ENCODE results near the gene PNKP.

The PNKP gene

DNA sequence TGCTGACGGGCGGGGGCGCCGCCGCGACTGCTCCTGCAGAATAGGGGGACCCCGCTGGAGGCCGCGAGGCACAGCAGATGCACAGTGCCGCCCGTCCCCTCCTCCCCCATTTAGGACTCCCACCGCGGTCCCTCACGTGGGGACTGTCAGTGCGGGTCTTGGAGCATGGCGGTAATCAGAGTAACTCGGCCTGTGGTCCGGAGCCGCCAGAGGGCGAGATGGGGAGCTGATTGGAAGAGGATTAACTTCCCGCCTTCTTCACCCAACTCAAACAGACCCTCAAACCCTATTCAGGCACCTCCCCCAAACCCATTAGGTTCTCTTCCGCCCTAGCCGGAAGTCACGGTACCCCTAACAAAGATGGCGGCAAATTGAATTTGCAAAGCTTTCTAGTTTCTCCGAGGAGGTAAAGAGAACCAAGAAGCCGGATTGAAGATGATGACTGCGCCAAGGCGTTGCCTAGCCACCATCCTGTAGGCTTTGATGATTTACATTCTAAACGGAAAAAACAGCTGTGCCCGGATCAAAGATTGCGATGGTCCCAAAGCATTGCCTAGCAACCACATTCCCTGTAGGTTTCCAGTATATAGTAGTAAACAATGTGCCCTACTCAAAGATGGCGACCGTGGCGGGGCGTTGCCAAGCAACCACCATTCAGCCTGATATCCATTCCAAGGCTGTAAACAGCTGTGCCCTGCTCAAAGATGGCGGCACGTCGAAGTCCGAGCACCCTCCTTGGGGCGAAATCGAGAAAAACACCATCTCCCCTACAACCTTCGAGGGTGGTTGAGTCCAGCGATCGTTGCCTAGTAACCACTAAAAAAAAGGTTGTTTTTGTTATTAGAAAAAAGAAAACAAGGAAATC lies 54.1 kb downstream of the PNKP start, which contains the start of gene FUZ:
FUZ (minus strand) TSS at position 296 of the 865 bp plus-strand sequence; CDS start at position 110, 186 bp downstream.
- peak; percentile 96 for DNase-seq

DNA sequence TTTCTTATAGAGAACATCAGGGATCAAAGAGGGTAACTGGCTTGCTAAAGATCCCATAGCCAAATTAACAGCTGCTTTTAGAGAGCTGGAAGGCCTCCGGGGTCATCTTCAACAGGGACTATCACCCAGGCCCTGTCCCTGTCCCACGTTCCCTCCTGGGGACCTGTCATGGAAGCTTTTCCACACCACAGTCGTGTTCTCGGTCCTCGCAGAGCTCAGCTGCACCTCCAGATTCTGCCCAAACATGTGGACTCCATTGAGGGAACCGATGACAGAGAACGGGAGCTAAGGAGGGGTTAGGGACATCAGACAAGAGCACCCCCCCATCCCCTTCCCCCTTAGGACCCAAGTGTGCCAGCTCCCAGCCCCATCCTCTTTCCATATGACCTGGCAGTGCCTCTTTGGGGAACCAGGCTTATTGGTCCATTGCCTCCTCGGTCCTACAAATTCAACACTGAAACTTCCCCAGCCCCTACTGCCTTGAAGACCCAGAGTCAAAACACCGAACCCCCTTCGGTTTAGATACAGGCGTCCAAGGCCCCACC lies 54.9 kb downstream of the PNKP start:
- DNase-seq, result no peak

DNA sequence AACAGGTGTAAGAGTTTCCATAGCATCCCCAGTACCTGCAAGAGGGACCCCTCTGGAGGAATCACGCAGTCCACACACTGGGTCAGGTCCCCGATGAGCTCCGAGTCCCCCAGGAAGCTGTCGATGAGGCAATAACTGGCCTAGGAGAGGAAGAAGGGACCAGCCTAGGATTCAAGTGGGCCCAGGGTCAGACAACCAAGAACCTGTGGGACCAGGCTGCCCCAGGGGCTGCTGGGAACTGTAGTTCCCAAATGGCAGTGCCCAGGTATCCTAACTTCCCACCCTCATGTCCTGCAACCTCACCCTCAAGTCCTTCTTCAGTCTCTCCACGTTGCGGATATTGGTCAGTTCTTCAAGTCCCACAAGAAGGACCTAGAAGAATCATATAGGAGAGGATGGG lies 56.0 kb downstream of the PNKP start:
- no peak for DNase-seq
